HCT116 (cell line): ENCODE measurements around the gene RFX3. TPM values are rescaled to one million over a fixed set of nuclear protein-coding genes. Genes with fewer than 3 reads are reported as not detected.

Experiments
- ATAC-seq: fragments of 200-7000 bp; cut with Tn5 transposase; 2 replicates; pipeline ENCODE4 v1.9.1; 2020; ENCODE audit warnings: mild to moderate bottlenecking, moderate library complexity
- BruUV-seq: library from RNA; stranded (reverse); fragments of 400-500 nt; replicated peaks from 2 replicates; lab custom pipeline; 2021; lab: Mats Ljungman, UMichigan
- CTCF ChIA-PET: fragments of 300-600 bp; sonication (Branson Sonifier 250); formaldehyde crosslinking; loops from one replicate; lab custom pipeline; 2021; ENCODE audit warnings: antibody characterized with exemption; lab: Charles Lee
- POLR2A ChIA-PET: fragments of 300-600, 350-600 bp; sonication (Branson Sonifier 250); formaldehyde crosslinking; loops from one replicate; lab custom pipeline; 2021; ENCODE audit warnings: antibody characterized with exemption; lab: Charles Lee
- RAD21 ChIA-PET, 2 experiments: fragments of 300-600 bp; sonication (Branson Sonifier 250); formaldehyde crosslinking; loops; one replicate each; lab custom pipeline; 2023; ENCODE audit warnings: low total read pairs in 2 of 2; ENCODE audit not compliant: uncharacterized antibody in 2 of 2, unreplicated experiment in 2 of 2, low non-redundant PET in 1 of 2; lab: Charles Lee
- DNase-seq: peaks from one replicate; pipeline ENCODE4 v3.0.0-alpha.2; 2010; ENCODE audit warnings: low read depth, low spot score
- H2AFZ ChIP-seq: fragments of 200-600 bp; shearing (Covaris generic), sonication (generic); 2 replicates; pipeline ENCODE4 v1.6.1; 2017; ENCODE audit warnings: low read depth, mixed run types, mixed read lengths, antibody characterized with exemption, low read length; ENCODE audit not compliant: poor library complexity, severe bottlenecking
- H3K27ac ChIP-seq: 2 replicates; pipeline ENCODE4 v1.5.1; 2012; ENCODE audit warnings: low read depth, low read length
- H3K27me3 ChIP-seq: fragments of 200-600 bp; sonication (generic); 2 replicates; pipeline ENCODE4 v1.6.1; 2016; ENCODE audit warnings: mixed run types, low read length, mixed read lengths; ENCODE audit not compliant: insufficient read depth
- H3K36me3 ChIP-seq, 2 experiments: fragments of 200-500 bp in 1 of 2; fragments of 200-600 bp in 1 of 2; sonication (Bioruptor generic) in 1 of 2; sonication (generic) in 1 of 2; 2 replicates each; pipeline versions ENCODE4 v1.5.1 to v1.6.1; 2014 to 2016; ENCODE audit warnings: low read length in 2 of 2, inconsistent platforms in 1 of 2, mixed read lengths in 1 of 2, mixed run types in 1 of 2; ENCODE audit not compliant: insufficient read depth in 2 of 2, control insufficient read depth in 1 of 2
- H3K4me1 ChIP-seq, 2 experiments: fragments of 200-600 bp in 1 of 2; sonication (generic) in 1 of 2; 2 replicates each; pipeline versions ENCODE4 v1.5.1 to v1.6.1; 2012 to 2017; ENCODE audit warnings: low read length in 2 of 2, inconsistent platforms in 1 of 2, mild to moderate bottlenecking in 1 of 2, mixed read lengths in 1 of 2, mixed run types in 1 of 2, moderate library complexity in 1 of 2; ENCODE audit not compliant: insufficient read depth in 2 of 2, control insufficient read depth in 1 of 2
- H3K4me2 ChIP-seq: fragments of 200-600 bp; sonication (generic); 2 replicates; pipeline ENCODE4 v1.6.1; 2017; ENCODE audit warnings: mixed run types, low read length, mixed read lengths
- H3K4me3 ChIP-seq, 2 experiments: fragments of 200-600 bp in 1 of 2; sonication (generic) in 1 of 2; replicated peaks in 1 of 2; 2 replicates each; pipeline ENCODE4 v1.5.1; 2011 to 2016; ENCODE audit warnings: low read length in 2 of 2, control low read depth in 1 of 2, low read depth in 1 of 2, mild to moderate bottlenecking in 1 of 2, mixed read lengths in 1 of 2, mixed run types in 1 of 2
- H3K79me2 ChIP-seq: fragments of 200-600 bp; sonication (generic); 2 replicates; pipeline ENCODE4 v1.6.1; 2017; ENCODE audit warnings: mild to moderate bottlenecking, mixed run types, low read length, moderate library complexity, mixed read lengths; ENCODE audit not compliant: insufficient read depth
- H3K9ac ChIP-seq: fragments of 200-600 bp; sonication (generic); 2 replicates; pipeline ENCODE4 v1.6.1; 2016; ENCODE audit warnings: low read length, mixed read lengths
- H3K9me2 ChIP-seq: fragments of 200-600 bp; sonication (generic), shearing (Covaris generic); 2 replicates; pipeline ENCODE4 v1.6.1; 2017; ENCODE audit warnings: mixed run types, mild to moderate bottlenecking, moderate library complexity; ENCODE audit not compliant: insufficient read depth
- H3K9me3 ChIP-seq, 2 experiments: fragments of 200-500 bp in 1 of 2; fragments of 200-600 bp in 1 of 2; sonication (Bioruptor generic) in 1 of 2; sonication (generic) in 1 of 2; 2 replicates each; pipeline ENCODE4 v1.6.1; 2014 to 2017; ENCODE audit warnings: low read length in 2 of 2, mixed read lengths in 2 of 2, inconsistent platforms in 1 of 2, low read depth in 1 of 2, mild to moderate bottlenecking in 1 of 2, mixed run types in 1 of 2, moderate library complexity in 1 of 2; ENCODE audit not compliant: control insufficient read depth in 1 of 2, insufficient read depth in 1 of 2
- H4K20me1 ChIP-seq: fragments of 200-600 bp; sonication (generic), shearing (Covaris generic); 2 replicates; pipeline ENCODE4 v1.6.1; 2017; ENCODE audit warnings: mixed run types, mild to moderate bottlenecking, moderate library complexity; ENCODE audit not compliant: insufficient read depth
- EGR1 ChIP-seq: IDR thresholded peaks from 2 replicates; pipeline ENCODE4 v1.6.1; 2012; ENCODE audit warnings: low read depth
- ELF1 ChIP-seq: IDR thresholded peaks from 2 replicates; pipeline ENCODE4 v1.6.1; 2012; ENCODE audit warnings: low read depth, borderline replicate concordance
- EZH2 ChIP-seq: fragments of 200-600 bp; sonication (generic); IDR thresholded peaks from 2 replicates; pipeline ENCODE4 v1.6.1; 2017; ENCODE audit warnings: antibody characterized with exemption, mixed run types
- POLR2A ChIP-seq: IDR thresholded peaks from 2 replicates; pipeline ENCODE4 v1.7.0; 2011; ENCODE audit warnings: borderline replicate concordance; ENCODE audit not compliant: insufficient read depth, insufficient read length; ENCODE audit errors: extremely low read depth
- POLR2AphosphoS5 ChIP-seq: IDR thresholded peaks from 2 replicates; pipeline ENCODE4 v1.6.1; 2011; ENCODE audit warnings: mild to moderate bottlenecking, low read depth, low read length, moderate library complexity
- SP1 ChIP-seq: IDR thresholded peaks from 2 replicates; pipeline ENCODE4 v1.6.1; 2012; ENCODE audit warnings: low read depth
- SRF ChIP-seq: IDR thresholded peaks from 2 replicates; pipeline ENCODE4 v1.6.1; 2012; ENCODE audit warnings: low read depth
- intact Hi-C: fragments of 100-400 bp; cut with micrococcal nuclease; formaldehyde crosslinking; loops from 2 replicates; pipeline ENCODE4 v1.10.0; 2022
- total RNA-seq: library from RNA; stranded (reverse); gene quantifications from one replicate; pipeline ENCODE4 v1.2.1, GENCODE V29; 2021; ENCODE audit not compliant: unreplicated experiment

Gene RFX3
- total RNA-seq, 1 experiment from 2014 or later = 11.8 TPM

- H3K4me2 ChIP-seq = no peak overlapping the region
- H2AFZ ChIP-seq = no peak overlapping the region
- H3K27me3 ChIP-seq = no peaks in the 10 kb centered on the region
- no peaks in the 10 kb centered on the region for H3K9me2 ChIP-seq
- H3K36me3 ChIP-seq = no peaks in the 10 kb centered on the region
- CTCF ChIA-PET = no interaction called here
- BruUV-seq = no TSS peak
- no peaks in the 10 kb centered on the region for H3K9me3 ChIP-seq
- H4K20me1 ChIP-seq = no peaks in the 10 kb centered on the region
- POLR2A ChIA-PET = no interaction called here
- no peak overlapping the region for H3K9ac ChIP-seq
- intact Hi-C loops = no loop called here
- H3K27ac ChIP-seq = no peak overlapping the region
- TF ChIP-seq POLR2AphosphoS5 = no peak
- TF ChIP-seq SRF = no peak
- no peaks in the 10 kb centered on the region for H3K4me1 ChIP-seq
- ATAC-seq (no peak), DNase-seq (no peak)
- H3K79me2 ChIP-seq = no peaks in the 10 kb centered on the region
- RAD21 ChIA-PET = no interaction called here
- H3K4me3 ChIP-seq = no peak overlapping the region
These were observed 92.0 kb downstream of the RFX3 start for GRCh38 chr9:3433754-3434153.

- POLR2A ChIA-PET = no interaction called here
- Histone ChIP-seq H3K9me3 (no peaks in the 10 kb centered on the region), H3K79me2 (no peaks in the 10 kb centered on the region), H3K9ac (no peak overlapping the region)
- no peak for ATAC-seq
- TF ChIP-seq ELF1 (no peak), SP1 (no peak), EZH2 (no peak), SRF (no peak), POLR2A (no peak), EGR1 (no peak)
- TF ChIP-seq, all 23 proteins: peak for 0
- no peak overlapping the region for H3K4me3 ChIP-seq
- ChIA-PET CTCF (interaction anchor here (4.0 kb wide), 1 partner anchor 9 kb away, joined by 22 read pairs; no protein-coding TSS in a partner anchor), RAD21 (no interaction called here)
- H3K4me1 ChIP-seq = no peaks in the 10 kb centered on the region
- no peak for DNase-seq
- H3K36me3 ChIP-seq = no peaks in the 10 kb centered on the region
- intact Hi-C loops = no loop called here
- no peaks in the 10 kb centered on the region for H3K27me3 ChIP-seq
- H3K4me2 ChIP-seq = no peak overlapping the region
- H2AFZ ChIP-seq = no peak overlapping the region
- H3K9me2 ChIP-seq = no peaks in the 10 kb centered on the region
- H3K27ac ChIP-seq = no peak overlapping the region
- H4K20me1 ChIP-seq = no peaks in the 10 kb centered on the region
- no TSS peak for BruUV-seq
These were observed 92.7 kb downstream of the RFX3 start for GRCh38 chr9:3433066-3433465.
